Measurements from ENCODE around the gene SYCE1. TPM values are rescaled to one million over a fixed set of nuclear protein-coding genes. Genes with fewer than 3 reads are reported as not detected.

Gene SYCE1
- total RNA-seq, 1 experiment from 2014 or later, result not detected

DNA sequence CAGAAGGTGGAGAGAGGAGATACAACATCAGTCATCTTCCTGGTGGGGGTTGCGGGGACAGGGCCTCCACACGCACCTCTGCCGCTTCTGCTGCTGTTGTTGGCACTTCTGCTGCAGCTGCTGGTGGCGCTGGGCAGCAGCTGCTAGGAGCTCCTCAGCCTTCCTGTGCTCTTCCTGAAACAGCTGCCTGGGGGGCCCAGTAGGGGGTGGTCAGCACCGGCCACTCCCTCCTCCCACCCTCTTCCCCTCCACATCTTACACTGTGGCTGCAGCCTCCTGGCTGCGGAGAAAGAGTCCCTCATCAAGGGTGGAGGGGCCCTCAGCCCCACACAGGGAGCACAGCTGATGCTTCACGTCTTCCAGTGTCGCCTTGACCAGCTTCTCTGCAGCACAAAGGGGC, 9.9 kb downstream of the SYCE1 start:
- intact Hi-C loops (cut with micrococcal nuclease; ENCODE audit: unreplicated experiment) (no loop called here), in situ Hi-C loops (cut with HindIII; ENCODE audit: low pct_unique_long_range_greater_than_20kb, low sequenced_read_pairs) (no loop called here)
- DNase-seq (ENCODE audit: low read depth, low spot score) (no peak), ATAC-seq (no peak)
- Histone ChIP-seq H3K27me3 (ENCODE audit: control insufficient read depth, insufficient read depth, low read length) (peaks cover 20% of the 10 kb centered on the region; the same call in 1 of the 2 replicates), H3K4me1 (ENCODE audit: control insufficient read depth, insufficient read depth, low read length) (no peaks in the 10 kb centered on the region), H3K9me3 (ENCODE audit: control insufficient read depth, insufficient read depth, low read depth, low read length) (no peaks in the 10 kb centered on the region), H3K4me3 (ENCODE audit: low read depth in 2 of 2, low read length in 2 of 2) (no peak overlapping the region), H3K36me3 (ENCODE audit: control insufficient read depth, insufficient read depth, low read length) (no peaks in the 10 kb centered on the region), H3K27ac (ENCODE audit: low read length) (no peak overlapping the region)
- no peak for TF ChIP-seq REST (IDR thresholded peaks at IDR 0.05; ENCODE audit: insufficient read depth in 1 of 2, low read depth in 2 of 2, low read length in 1 of 2)
- TF ChIP-seq SIN3A (IDR thresholded peaks at IDR 0.05; ENCODE audit: borderline replicate concordance, insufficient read depth, low read depth, low read length), result no peak
- TF ChIP-seq TCF7L2 (IDR thresholded peaks at IDR 0.05; ENCODE audit: low read depth, low read length), result no peak
- no peak for TF ChIP-seq POLR2AphosphoS5 (IDR thresholded peaks at IDR 0.05; ENCODE audit: low read depth, low read length)
- TF ChIP-seq, protein P1, sequence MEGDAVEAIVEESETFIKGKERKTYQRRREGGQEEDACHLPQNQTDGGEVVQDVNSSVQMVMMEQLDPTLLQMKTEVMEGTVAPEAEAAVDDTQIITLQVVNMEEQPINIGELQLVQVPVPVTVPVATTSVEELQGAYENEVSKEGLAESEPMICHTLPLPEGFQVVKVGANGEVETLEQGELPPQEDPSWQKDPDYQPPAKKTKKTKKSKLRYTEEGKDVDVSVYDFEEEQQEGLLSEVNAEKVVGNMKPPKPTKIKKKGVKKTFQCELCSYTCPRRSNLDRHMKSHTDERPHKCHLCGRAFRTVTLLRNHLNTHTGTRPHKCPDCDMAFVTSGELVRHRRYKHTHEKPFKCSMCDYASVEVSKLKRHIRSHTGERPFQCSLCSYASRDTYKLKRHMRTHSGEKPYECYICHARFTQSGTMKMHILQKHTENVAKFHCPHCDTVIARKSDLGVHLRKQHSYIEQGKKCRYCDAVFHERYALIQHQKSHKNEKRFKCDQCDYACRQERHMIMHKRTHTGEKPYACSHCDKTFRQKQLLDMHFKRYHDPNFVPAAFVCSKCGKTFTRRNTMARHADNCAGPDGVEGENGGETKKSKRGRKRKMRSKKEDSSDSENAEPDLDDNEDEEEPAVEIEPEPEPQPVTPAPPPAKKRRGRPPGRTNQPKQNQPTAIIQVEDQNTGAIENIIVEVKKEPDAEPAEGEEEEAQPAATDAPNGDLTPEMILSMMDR (IDR thresholded peaks at IDR 0.05), result no peak
- ChIA-PET POLR2A (no interaction called here), CTCF (no interaction called here)
- BruUV-seq (replicated peaks), result no TSS peak

DNA sequence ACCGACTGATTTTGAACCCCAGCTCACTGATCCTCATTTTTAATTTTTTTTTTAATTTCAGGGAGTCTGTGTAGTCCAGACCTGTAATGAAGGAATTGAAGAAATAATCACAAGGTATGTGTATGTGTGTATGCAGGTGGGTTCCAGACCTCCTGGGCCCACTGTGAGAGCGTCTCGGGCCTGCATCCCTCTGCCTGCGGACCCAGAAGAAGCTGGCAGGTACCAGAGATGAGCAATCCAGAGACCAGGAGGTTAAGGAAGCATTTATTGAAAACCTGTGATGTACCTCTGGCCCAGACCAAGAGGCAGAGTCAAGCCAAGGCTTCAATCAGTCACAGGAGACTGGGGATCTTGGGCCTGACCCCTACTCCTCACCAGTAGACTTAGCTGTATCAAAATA, 10.8 kb downstream of the SYCE1 start:
- H3K9me3 ChIP-seq (ENCODE audit: control insufficient read depth, insufficient read depth, low read depth, low read length), result no peaks in the 10 kb centered on the region
- no peaks in the 10 kb centered on the region for H3K36me3 ChIP-seq (ENCODE audit: control insufficient read depth, insufficient read depth, low read length)
- no peak overlapping the region for H3K4me3 ChIP-seq (ENCODE audit: low read depth in 2 of 2, low read length in 2 of 2)
- CTCF ChIA-PET, result no interaction called here
- intact Hi-C loops (cut with micrococcal nuclease; ENCODE audit: unreplicated experiment), result no loop called here
- in situ Hi-C loops (cut with HindIII; ENCODE audit: low pct_unique_long_range_greater_than_20kb, low sequenced_read_pairs), result no loop called here
- peaks cover 20% of the 10 kb centered on the region; the same call in 1 of the 2 replicates for H3K27me3 ChIP-seq (ENCODE audit: control insufficient read depth, insufficient read depth, low read length)
- DNase-seq (ENCODE audit: low read depth, low spot score), result no peak
- H3K4me1 ChIP-seq (ENCODE audit: control insufficient read depth, insufficient read depth, low read length), result no peaks in the 10 kb centered on the region
- POLR2A ChIA-PET, result no interaction called here
- H3K27ac ChIP-seq (ENCODE audit: low read length), result no peak overlapping the region
- no TSS peak for BruUV-seq (replicated peaks)
- TF ChIP-seq, protein P1 (IDR thresholded peaks at IDR 0.05), result no peak
- TF ChIP-seq SIN3A (IDR thresholded peaks at IDR 0.05; ENCODE audit: borderline replicate concordance, insufficient read depth, low read depth, low read length) (no peak), POLR2AphosphoS5 (IDR thresholded peaks at IDR 0.05; ENCODE audit: low read depth, low read length) (no peak), REST (IDR thresholded peaks at IDR 0.05; ENCODE audit: insufficient read depth in 1 of 2, low read depth in 2 of 2, low read length in 1 of 2) (no peak), TCF7L2 (IDR thresholded peaks at IDR 0.05; ENCODE audit: low read depth, low read length) (no peak)
- no peak for ATAC-seq

Data from Panc1 (cell line).